Measurements from ENCODE around the gene SYTL2.
"Not testable (repeated sequence)": the region's sequence is repeated elsewhere in the genome, so short reads cannot be mapped to it uniquely, and the experiment has no call there.

Gene SYTL2

DNA sequence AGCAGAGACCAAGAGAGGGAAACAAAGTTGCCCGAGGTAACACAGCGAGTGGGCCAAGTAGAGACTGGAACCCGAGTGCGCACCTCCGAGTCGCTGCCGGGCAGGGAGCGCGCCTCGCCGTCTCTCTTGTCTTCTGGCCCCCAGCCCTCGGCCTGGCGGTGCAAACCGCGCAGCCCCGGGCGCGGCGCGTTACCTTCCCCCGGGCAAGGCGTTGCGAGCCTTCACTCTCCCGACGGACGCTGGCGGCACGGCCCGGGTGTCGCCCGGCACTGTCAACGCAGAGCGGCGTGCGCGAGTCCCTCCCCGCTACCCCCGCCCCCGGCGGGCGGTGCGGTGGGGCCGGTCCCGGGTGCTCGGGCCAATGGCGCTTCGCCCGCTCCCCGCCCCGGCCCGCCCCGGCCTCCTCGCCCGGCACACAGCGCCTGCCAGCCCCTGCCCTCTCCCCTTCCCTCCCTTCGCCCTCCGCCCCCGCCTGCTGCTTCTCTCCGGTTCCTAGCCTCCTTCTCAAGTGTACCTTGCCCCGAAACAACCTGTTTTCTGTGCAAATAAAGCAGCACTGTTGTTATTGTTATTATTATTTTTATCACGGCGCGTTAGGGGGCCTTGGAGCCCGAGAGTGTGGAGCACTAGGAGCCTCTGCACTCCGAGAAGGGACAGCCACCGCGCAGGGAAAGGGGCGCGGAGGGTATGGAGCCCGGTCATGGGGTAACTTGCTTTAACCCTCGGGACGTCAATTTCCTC is at the start of gene SYTL2:
SYTL2 (minus strand) TSS at position 271 of the 741 bp plus-strand sequence. CDS start 53,416 bp downstream, outside the sequence.
- peak; percentile 26 to 68 for DNase-seq (ENCODE audit: low read depth in 1 of 2, low spot score in 1 of 2)

GRCh38 chr11:85859541-85859940 is 48.6 kb upstream of the SYTL2 start:
- not testable (repeated sequence) for DNase-seq (ENCODE audit: low read depth in 1 of 2, low spot score in 1 of 2)

- no peak for DNase-seq (ENCODE audit: low read depth in 1 of 2, low spot score in 1 of 2)
Observed at GRCh38 chr11:85857098-85857497, 46.2 kb upstream of the SYTL2 start.

- no peak for DNase-seq (ENCODE audit: low read depth in 1 of 2, low spot score in 1 of 2)
Observed at GRCh38 chr11:85855341-85855656, 44.4 kb upstream of the SYTL2 start, which contains the start of gene CCDC83. CCDC83 (plus strand) TSS chr11:85855383; CDS start chr11:85865124, 9,741 bp downstream.

DNA sequence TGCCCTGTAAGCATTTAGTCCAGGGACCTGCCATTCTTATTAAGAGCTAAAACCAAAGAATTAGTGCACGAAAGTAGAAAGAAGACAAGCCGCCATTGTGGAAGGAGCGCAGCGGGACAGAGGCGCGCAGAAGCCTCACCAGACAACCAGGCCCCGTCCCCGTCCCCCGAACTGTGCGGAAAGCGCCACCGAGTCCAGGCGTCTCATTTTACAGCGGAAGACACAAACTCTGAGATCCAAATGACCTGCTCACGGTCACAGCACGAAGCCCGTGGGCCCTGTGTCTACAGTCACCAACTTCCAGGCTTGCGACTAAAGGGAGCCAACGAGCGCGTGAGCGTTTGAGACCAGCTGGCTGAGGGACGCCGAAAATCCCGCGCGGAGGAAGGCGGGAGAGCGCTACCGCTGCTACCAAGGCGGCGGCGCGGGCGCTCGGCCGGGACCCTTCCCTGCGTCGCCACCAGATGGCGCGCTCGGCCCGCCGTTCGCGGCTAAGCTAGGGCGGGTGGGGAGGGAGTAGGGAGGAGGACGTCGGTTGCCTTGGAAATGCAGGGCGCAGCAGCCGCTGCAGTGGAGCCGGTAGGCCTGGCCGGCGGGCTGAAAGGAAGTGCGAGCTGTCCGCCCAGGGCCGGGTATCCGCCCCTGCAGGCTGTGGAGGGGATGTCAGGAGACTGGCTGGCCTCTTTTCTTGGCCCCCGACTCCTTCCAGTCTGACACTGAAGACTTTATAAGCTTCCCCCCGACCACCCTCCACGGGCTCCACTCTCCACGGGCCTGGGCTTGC is 43.8 kb upstream of the SYTL2 start:
- DNase-seq (ENCODE audit: low read depth in 1 of 2, low spot score in 1 of 2), result peak; percentile 83 to 86

- no peak for DNase-seq (ENCODE audit: low read depth in 1 of 2, low spot score in 1 of 2)
Observed at GRCh38 chr11:85854212-85854556, 43.2 kb upstream of the SYTL2 start.

- DNase-seq (ENCODE audit: low read depth in 1 of 2, low spot score in 1 of 2), result not testable (repeated sequence)
Observed at GRCh38 chr11:85853541-85853940, 42.6 kb upstream of the SYTL2 start.

DNA sequence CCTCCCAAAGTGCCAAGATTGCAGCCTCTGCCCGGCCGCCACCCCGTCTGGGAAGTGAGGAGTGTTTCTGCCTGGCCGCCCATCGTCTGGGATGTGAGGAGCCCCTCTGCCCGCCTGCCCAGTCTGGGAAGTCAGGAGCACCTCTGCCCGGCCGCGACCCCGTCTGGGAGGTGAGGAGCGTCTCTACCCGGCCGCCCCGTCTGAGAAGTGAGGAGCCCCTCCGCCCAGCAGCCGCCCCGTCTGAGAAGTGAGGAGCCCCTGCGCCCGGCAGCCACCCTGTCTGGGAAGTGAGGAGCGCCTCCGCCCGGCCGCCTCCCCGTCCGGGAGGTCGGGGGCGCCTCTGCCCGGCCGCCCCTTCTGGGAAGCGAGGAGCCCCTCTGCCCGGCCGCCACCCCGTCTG is 41.8 kb upstream of the SYTL2 start:
- DNase-seq (ENCODE audit: low read depth in 1 of 2, low spot score in 1 of 2), result not testable (repeated sequence)

- no peak for DNase-seq (ENCODE audit: low read depth in 1 of 2, low spot score in 1 of 2)
Observed at GRCh38 chr11:85848556-85848955, 37.6 kb upstream of the SYTL2 start.

DNA sequence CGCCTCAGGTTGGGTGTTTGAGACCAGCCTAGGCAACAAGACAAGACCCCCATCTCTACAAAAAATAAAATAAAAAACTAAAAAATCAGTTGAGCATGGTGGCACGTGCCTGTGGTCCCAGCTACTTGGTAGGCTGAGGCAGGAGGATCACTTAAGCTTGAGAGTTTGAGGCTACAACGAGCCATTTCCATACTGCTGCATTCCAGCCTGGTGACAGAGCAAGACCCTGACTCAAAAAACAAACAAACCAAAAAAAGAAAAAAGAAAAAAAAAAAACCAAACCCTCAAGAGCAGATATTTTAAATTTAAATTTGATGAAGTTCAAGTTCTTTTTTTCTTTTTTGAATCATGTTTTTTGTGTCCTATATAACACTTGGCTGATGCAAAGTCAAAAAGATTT is 37.1 kb upstream of the SYTL2 start:
- no peak for DNase-seq (ENCODE audit: low read depth in 1 of 2, low spot score in 1 of 2)

DNA sequence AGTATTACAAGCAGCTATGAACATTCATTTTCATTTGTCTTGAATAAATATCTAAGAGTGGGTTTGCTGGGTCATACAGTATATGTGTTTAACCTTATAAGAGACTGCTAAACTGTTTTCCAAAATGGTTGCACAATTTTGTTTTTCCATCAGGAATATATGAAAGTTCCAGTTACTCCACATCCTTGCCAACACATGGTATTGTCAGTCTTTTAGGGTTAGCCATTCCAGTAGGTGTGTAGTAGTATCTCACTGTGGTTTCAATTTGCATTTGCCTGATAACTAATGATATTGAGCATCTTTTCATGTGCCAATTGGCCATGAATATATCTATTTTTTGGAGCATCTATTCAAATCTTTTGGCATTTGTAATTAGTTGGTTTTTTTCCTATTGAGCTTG is 36.5 kb upstream of the SYTL2 start:
- no peak for DNase-seq (ENCODE audit: low read depth in 1 of 2, low spot score in 1 of 2)

GRCh38 chr11:85845124-85845631 is 34.2 kb upstream of the SYTL2 start:
- DNase-seq (ENCODE audit: low read depth in 1 of 2, low spot score in 1 of 2), result no peak

- DNase-seq (ENCODE audit: low read depth in 1 of 2, low spot score in 1 of 2), result no peak
Observed at GRCh38 chr11:85844439-85845123, 33.6 kb upstream of the SYTL2 start.

GRCh38 chr11:85843929-85844328 is 33.0 kb upstream of the SYTL2 start:
- no peak for DNase-seq (ENCODE audit: low read depth in 1 of 2, low spot score in 1 of 2)

- not testable (repeated sequence) for DNase-seq (ENCODE audit: low read depth in 1 of 2, low spot score in 1 of 2)
Observed at GRCh38 chr11:85840932-85841331, 30.0 kb upstream of the SYTL2 start.

GRCh38 chr11:85835729-85836128 is 24.8 kb upstream of the SYTL2 start:
- no peak for DNase-seq (ENCODE audit: low read depth in 1 of 2, low spot score in 1 of 2)

GRCh38 chr11:85835263-85835662 is 24.3 kb upstream of the SYTL2 start:
- DNase-seq (ENCODE audit: low read depth in 1 of 2, low spot score in 1 of 2), result no peak

DNA sequence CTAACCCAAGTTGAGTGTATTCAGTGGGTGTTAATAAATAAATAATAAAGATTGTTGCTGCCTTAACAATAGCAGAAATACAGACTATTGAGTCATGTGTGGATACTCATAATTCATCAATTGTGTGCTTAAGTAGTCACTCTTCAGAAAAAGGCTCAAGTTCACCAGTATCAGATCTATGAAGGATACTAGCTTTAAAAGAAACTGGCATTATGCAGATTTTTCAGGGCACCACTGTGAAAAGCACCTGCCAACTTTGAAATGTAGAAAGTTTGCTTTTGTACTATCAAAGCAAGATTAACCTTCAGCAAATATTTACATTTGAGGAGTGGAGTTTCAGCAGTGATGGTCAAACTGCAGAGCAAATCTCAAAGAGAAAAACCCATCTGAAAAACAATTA is 20.1 kb upstream of the SYTL2 start:
- no peak for DNase-seq (ENCODE audit: low read depth in 1 of 2, low spot score in 1 of 2)

DNA sequence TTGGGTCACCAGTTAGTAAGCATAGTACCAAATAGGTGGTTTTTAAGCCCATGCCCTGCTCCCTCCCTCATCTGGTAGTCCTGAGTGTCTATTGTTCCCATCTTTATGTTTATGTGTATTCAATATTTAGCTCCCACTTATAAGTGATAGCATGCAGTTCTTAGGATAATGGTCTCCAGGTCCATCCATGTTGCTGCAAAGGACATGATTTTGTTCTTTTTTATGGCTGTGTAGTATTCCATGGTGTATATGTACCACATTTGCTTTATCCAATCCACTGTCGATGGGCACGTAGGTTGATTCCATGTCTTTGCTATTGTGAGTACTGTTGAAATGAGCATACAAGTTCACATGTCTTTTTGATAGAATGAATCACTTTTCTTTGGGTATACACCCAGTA is 18.2 kb upstream of the SYTL2 start:
- DNase-seq (ENCODE audit: low read depth in 1 of 2, low spot score in 1 of 2), result no peak

DNA sequence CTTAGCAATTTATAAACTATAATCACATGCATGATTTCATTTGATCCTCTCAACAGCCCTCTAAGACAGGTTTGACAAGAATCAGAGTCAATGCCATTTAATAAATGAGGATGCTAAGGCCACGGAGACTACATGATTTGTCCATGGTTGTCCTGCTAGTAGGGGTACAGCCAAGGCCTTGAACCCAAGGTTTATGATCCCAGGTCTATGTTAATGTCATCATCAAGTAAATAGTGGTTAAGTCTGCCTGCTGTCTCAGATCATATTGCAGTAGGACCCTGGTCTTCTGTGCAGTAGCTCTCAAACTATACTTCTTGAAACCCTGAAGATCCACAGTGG is 17.7 kb upstream of the SYTL2 start:
- no peak for DNase-seq (ENCODE audit: low read depth in 1 of 2, low spot score in 1 of 2)

DNA sequence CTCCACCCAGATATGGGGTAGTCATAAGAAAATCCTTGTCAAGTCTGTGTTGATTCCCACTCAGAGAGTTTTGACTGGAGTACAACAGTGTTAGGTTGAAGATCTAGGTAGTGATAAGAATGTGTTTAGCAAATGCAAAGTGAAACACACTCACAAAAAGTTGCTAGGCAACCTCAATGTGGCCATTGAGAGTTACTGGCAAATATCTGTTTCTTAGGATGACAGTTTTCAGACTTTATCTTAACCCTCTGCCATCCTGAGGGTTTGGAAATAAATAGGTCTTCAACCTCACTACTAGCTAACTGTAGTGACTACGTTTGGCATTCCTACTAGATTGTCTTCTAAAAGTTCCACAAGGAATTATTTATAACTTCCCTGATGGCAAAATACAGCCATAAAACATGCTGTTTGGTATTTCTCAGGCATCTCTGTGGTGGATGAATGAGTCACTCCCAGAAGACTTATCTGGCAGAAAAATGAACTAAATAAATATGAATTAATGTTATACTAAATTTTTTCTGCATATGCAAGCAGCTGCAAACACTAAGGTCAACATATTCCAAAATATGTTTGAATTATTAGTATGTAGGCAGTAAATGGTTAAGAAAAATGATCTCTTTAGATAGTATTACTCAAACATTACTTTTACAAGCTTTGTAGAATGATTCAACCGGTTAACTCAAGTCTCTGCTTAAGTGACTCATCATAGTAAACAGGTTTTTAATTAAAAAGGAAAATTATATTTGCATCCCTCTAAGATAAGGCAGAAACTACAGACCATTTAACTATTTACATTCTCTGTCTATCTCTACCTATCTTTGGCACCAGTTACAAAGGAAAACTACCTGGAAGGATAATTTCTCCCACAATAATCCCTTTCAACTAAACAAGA is 17.1 kb upstream of the SYTL2 start:
- no peak for DNase-seq (ENCODE audit: low read depth in 1 of 2, low spot score in 1 of 2)

Measured in activated T-helper 1 cell treated with anti-CD3 and anti-CD28 coated beads, Interleukin-2, amount 50 U/mL, for 16 hours (primary cell).